ENCODE results near the gene INO80. TPM values are rescaled to one million over a fixed set of nuclear protein-coding genes. Genes with fewer than 3 reads are reported as not detected.

The INO80 gene
- total and polyA plus RNA-seq, 2 donors (not counting 3 experiments of a cell fraction or from before 2014, with no cell fraction given) = 5.7 to 29.1 TPM

DNA sequence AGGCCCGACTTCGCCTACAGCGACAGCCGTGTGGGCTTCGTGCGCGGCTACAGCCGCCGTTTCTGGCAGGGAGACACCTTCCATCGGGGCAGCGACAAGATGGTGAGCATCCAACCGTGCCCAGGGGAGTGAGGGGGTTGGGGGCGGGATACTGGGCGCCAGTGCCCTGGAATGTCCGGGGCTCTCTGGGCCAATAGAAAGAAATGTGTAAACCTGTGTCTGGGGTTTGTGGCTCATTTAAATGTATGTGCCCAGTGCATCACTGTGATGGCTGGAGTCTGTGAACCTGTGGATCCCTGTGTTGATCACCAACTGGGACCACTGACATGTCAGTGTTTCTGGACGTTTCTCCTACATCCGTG is 162.4 kb downstream of the INO80 start:
- no peaks in the 10 kb centered on the region for H3K79me2 ChIP-seq (ENCODE audit: control insufficient read depth, insufficient read depth, low read length)
- H2AFZ ChIP-seq (ENCODE audit: low read depth, low read length) = peak overlapping the region; percentile 81
- CTCF ChIA-PET = interaction anchor here (0.6 to 9.3 kb wide), 16 partner anchors 10 to 110 kb away, joined by 3 to 101 read pairs (median 3); partner anchors contain the start of genes SPINT1 and VPS18
- TF ChIP-seq MYC (IDR thresholded peaks at IDR 0.05; ENCODE audit: low read depth, low read length) = no peak
- TF ChIP-seq POLR2AphosphoS5 (IDR thresholded peaks at IDR 0.05; ENCODE audit: insufficient read depth, low read depth, low read length) = no peak
- peak overlapping the region; percentile 21 for H3K27ac ChIP-seq (ENCODE audit: insufficient read depth, low read depth, low read length)
- BruUV-seq (replicated peaks) = TSS peak; percentile 54
- DNase-seq (ENCODE audit: low read depth, low spot score) (no peak), FAIRE-seq (no peak)
- no peaks in the 10 kb centered on the region for H4K20me1 ChIP-seq (replicated peaks; ENCODE audit: control insufficient read depth, extremely low read depth, insufficient read depth, low read length)
- no peaks in the 10 kb centered on the region for H3K9me3 ChIP-seq (replicated peaks; ENCODE audit: control insufficient read depth, insufficient read depth, low read length)
- peak overlapping the region; percentile 32 to 90 (median 37) for H3K4me3 ChIP-seq (replicated peaks in 1 of 3; ENCODE audit: insufficient read depth in 1 of 3, low read depth in 1 of 3, low read length in 3 of 3)
- dilution Hi-C loops (cut with MboI; ENCODE audit: extremely low pct_ligation_motif_present, low sequenced_read_pairs) (no loop called here), intact Hi-C loops (cut with micrococcal nuclease) (loop anchor here (1.0 to 2.0 kb wide), 3 partner anchors 11 to 47 kb away; no protein-coding TSS in a partner anchor)
- H3K4me2 ChIP-seq (ENCODE audit: insufficient read depth, low read length) = peak overlapping the region; percentile 67
- H3K4me1 ChIP-seq (ENCODE audit: control insufficient read depth, extremely low read depth, insufficient read depth, low read length) = peaks cover 10% of the 10 kb centered on the region
- POLR2A ChIA-PET = interaction anchor here (0.6 to 1.7 kb wide), 9 partner anchors 9 to 892 kb away, joined by 3 to 19 read pairs (median 4); partner anchors contain the start of gene DLL4
- no peaks in the 10 kb centered on the region for H3K27me3 ChIP-seq (ENCODE audit: control insufficient read depth in 2 of 2, insufficient read depth in 2 of 2, low read length in 2 of 2)
- H3K9me1 ChIP-seq (replicated peaks; ENCODE audit: control insufficient read depth, extremely low read depth, insufficient read depth, low read length) = no peaks in the 10 kb centered on the region
- peak overlapping the region; percentile 7 for H3K9ac ChIP-seq (replicated peaks; ENCODE audit: extremely low read depth, insufficient read depth, low read length)
- peaks cover 0 to 2% of the 10 kb centered on the region in 2 experiments for H3K36me3 ChIP-seq (ENCODE audit: control insufficient read depth in 2 of 2, extremely low read depth in 1 of 2, insufficient read depth in 2 of 2, low read length in 2 of 2)

DNA sequence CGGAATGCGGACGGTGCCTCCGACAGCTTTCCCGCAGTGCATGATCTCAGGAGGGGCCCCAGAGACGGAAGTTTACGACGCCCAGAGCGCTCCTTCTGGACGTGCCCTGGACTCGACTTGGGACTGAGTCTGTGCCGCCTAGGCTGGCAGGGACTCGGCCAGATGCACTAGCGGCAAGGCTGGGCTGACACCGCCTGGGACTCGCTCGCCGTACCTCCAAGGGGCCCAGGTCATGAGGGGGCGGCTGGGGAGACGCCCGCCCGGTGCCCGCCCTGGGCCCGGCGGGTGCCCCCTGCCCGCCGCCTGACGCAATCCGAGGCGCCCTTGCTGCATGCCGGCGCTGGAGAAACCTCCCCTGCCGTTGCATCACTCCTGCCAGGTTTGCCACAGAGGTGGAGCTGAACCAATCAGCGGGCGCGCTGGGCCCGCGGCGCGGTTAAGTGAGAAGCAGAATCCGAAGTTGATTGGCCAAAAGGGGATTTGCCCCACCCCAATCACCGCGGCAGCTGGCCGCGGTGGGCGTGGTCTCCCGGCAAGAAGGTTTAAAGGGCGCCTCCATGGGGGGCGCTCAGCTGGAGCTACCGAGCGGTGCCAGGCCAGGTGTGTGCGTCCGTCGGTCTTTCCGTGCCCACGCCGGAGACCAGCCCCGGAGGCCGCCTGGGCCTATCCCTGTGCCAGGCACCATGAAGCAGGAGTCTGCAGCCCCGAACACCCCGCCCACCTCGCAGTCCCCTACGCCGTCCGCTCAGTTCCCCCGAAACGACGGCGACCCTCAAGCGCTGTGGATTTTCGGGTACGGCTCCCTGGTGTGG is 163.0 kb downstream of the INO80 start, which contains the start of gene CHAC1:
Gene CHAC1 (plus strand): TSS at position 571 of the 812 bp plus-strand sequence. CDS start 113 bp downstream, at position 684.
- FAIRE-seq (peak; percentile 99), DNase-seq (ENCODE audit: low read depth, low spot score) (peak; percentile 98)
- no peaks in the 10 kb centered on the region for H3K79me2 ChIP-seq (ENCODE audit: control insufficient read depth, insufficient read depth, low read length)
- H4K20me1 ChIP-seq (replicated peaks; ENCODE audit: control insufficient read depth, extremely low read depth, insufficient read depth, low read length) = no peaks in the 10 kb centered on the region
- peak within 1 kb of the TSS; percentile 81 for H2AFZ ChIP-seq (ENCODE audit: low read depth, low read length)
- peaks cover 10% of the 10 kb centered on the region for H3K4me1 ChIP-seq (ENCODE audit: control insufficient read depth, extremely low read depth, insufficient read depth, low read length)
- no TSS peak for BruUV-seq (replicated peaks)
- peak within 1 kb of the TSS; percentile 61 for H3K27ac ChIP-seq (ENCODE audit: insufficient read depth, low read depth, low read length)
- H3K9me1 ChIP-seq (replicated peaks; ENCODE audit: control insufficient read depth, extremely low read depth, insufficient read depth, low read length) = no peaks in the 10 kb centered on the region
- intact Hi-C loops (cut with micrococcal nuclease) (loop anchor here (1.0 to 2.0 kb wide), 3 partner anchors 11 to 47 kb away; no protein-coding TSS in a partner anchor), dilution Hi-C loops (cut with MboI; ENCODE audit: extremely low pct_ligation_motif_present, low sequenced_read_pairs) (no loop called here)
- CTCF ChIA-PET = interaction anchor here (0.6 to 9.3 kb wide), 14 partner anchors 11 to 109 kb away, joined by 3 to 101 read pairs (median 5); partner anchors contain the start of genes SPINT1 and VPS18
- no peaks in the 10 kb centered on the region for H3K27me3 ChIP-seq (ENCODE audit: control insufficient read depth in 2 of 2, insufficient read depth in 2 of 2, low read length in 2 of 2)
- no peaks in the 10 kb centered on the region for H3K9me3 ChIP-seq (replicated peaks; ENCODE audit: control insufficient read depth, insufficient read depth, low read length)
- TF ChIP-seq POLR2A (IDR thresholded peaks at IDR 0.05; ENCODE audit: low read depth, low read length) (peak; percentile 77), POLR2AphosphoS5 (IDR thresholded peaks at IDR 0.05; ENCODE audit: insufficient read depth, low read depth, low read length) (peak; percentile 61), CTCF (IDR thresholded peaks at IDR 0.05; ENCODE audit: extremely low read depth in 1 of 2, insufficient read depth in 1 of 2, low read depth in 1 of 2, low read length in 2 of 2) (peak in 1 of 2 donors; percentile 9), EZH2 (IDR thresholded peaks at IDR 0.05; ENCODE audit: borderline replicate concordance, low read depth, low read length, severe bottlenecking) (no peak)
- H3K4me2 ChIP-seq (ENCODE audit: insufficient read depth, low read length) = peak within 1 kb of the TSS; percentile 67
- H3K4me3 ChIP-seq (replicated peaks in 1 of 3; ENCODE audit: insufficient read depth in 1 of 3, low read depth in 1 of 3, low read length in 3 of 3) = peak within 1 kb of the TSS; percentile 32 to 90 (median 37)
- peaks cover 0 to 2% of the 10 kb centered on the region in 2 experiments for H3K36me3 ChIP-seq (ENCODE audit: control insufficient read depth in 2 of 2, extremely low read depth in 1 of 2, insufficient read depth in 2 of 2, low read length in 2 of 2)
- POLR2A ChIA-PET = interaction anchor here (0.6 to 1.7 kb wide), 9 partner anchors 9 to 65 kb away, joined by 3 to 19 read pairs (median 3); partner anchors contain the start of gene DLL4
- peak within 1 kb of the TSS; percentile 71 for H3K9ac ChIP-seq (replicated peaks; ENCODE audit: extremely low read depth, insufficient read depth, low read length)

Measured in endothelial cell of umbilical vein (primary cell).